H9 (cell line): ENCODE measurements around the gene ZNF396. TPM values are rescaled to one million over a fixed set of nuclear protein-coding genes. Genes with fewer than 3 reads are reported as not detected.

Source experiments
- DNase-seq: peaks from one replicate; pipeline ENCODE4 v3.0.0-alpha.2; 2017
- H2AFZ ChIP-seq: one replicate; pipeline ENCODE4 v1.6.1; 2013; ENCODE audit warnings: mild to moderate bottlenecking, low read length, control low read depth, moderate library complexity
- H2AK5ac ChIP-seq: 2 replicates; pipeline ENCODE4 v1.6.1; 2013; ENCODE audit warnings: low read length, control low read depth, mixed read lengths; ENCODE audit not compliant: insufficient read length
- H2BK120ac ChIP-seq: one replicate; pipeline ENCODE4 v1.6.1; 2013; ENCODE audit warnings: low read depth, mild to moderate bottlenecking, low read length, control low read depth, inconsistent platforms; ENCODE audit not compliant: poor library complexity, severe bottlenecking
- H2BK12ac ChIP-seq: 2 replicates; pipeline ENCODE4 v1.6.1; 2013; ENCODE audit warnings: low read length, control low read depth, mixed read lengths, low read depth; ENCODE audit not compliant: insufficient read length
- H2BK15ac ChIP-seq: 2 replicates; pipeline ENCODE4 v1.6.1; 2013; ENCODE audit warnings: low read depth, low read length, control low read depth
- H2BK20ac ChIP-seq: one replicate; pipeline ENCODE4 v1.6.1; 2013; ENCODE audit warnings: low read depth, mild to moderate bottlenecking, low read length, control low read depth, inconsistent platforms; ENCODE audit not compliant: poor library complexity, severe bottlenecking
- H2BK5ac ChIP-seq: 2 replicates; pipeline ENCODE4 v1.6.1; 2013; ENCODE audit warnings: low read length, control low read depth, mixed read lengths; ENCODE audit not compliant: insufficient read length
- H3K14ac ChIP-seq: 2 replicates; pipeline ENCODE4 v1.6.1; 2013; ENCODE audit warnings: low read length, control low read depth; ENCODE audit not compliant: insufficient read depth
- H3K18ac ChIP-seq: 2 replicates; pipeline ENCODE4 v1.6.1; 2013; ENCODE audit warnings: low read depth, mild to moderate bottlenecking, mixed read lengths, low read length, control low read depth; ENCODE audit not compliant: insufficient read length
- H3K23ac ChIP-seq: 2 replicates; pipeline ENCODE4 v1.6.1; 2013; ENCODE audit warnings: low read length, control low read depth, mixed read lengths, low read depth; ENCODE audit not compliant: insufficient read length
- H3K23me2 ChIP-seq: 2 replicates; pipeline ENCODE4 v1.6.1; 2013; ENCODE audit warnings: low read depth, mild to moderate bottlenecking, mixed read lengths, low read length, control low read depth; ENCODE audit not compliant: insufficient read length, poor library complexity, severe bottlenecking
- H3K27ac ChIP-seq: 2 replicates; pipeline ENCODE4 v1.5.1; 2013; ENCODE audit warnings: low read length, control low read depth, mixed read lengths, low read depth; ENCODE audit not compliant: insufficient read length
- H3K27me3 ChIP-seq: 2 replicates; pipeline ENCODE4 v1.6.1; 2013; ENCODE audit warnings: low read length, control low read depth, inconsistent platforms; ENCODE audit not compliant: insufficient read depth
- H3K4ac ChIP-seq: 2 replicates; pipeline ENCODE4 v1.6.1; 2013; ENCODE audit warnings: low read depth, mild to moderate bottlenecking, control low read depth, inconsistent platforms, low read length, moderate library complexity
- H3K4me1 ChIP-seq: 2 replicates; pipeline ENCODE4 v1.6.1; 2013; ENCODE audit warnings: low read length, control low read depth, inconsistent platforms; ENCODE audit not compliant: insufficient read depth
- H3K4me2 ChIP-seq: 2 replicates; pipeline ENCODE4 v1.6.1; 2013; ENCODE audit warnings: low read length, control low read depth, mixed read lengths; ENCODE audit not compliant: insufficient read length, insufficient read depth
- H3K56ac ChIP-seq: 2 replicates; pipeline ENCODE4 v1.6.1; 2013; ENCODE audit warnings: low read depth, mild to moderate bottlenecking, mixed read lengths, low read length, control low read depth; ENCODE audit not compliant: insufficient read length
- H3K79me1 ChIP-seq: 2 replicates; pipeline ENCODE4 v1.6.1; 2013; ENCODE audit warnings: low read depth, mild to moderate bottlenecking, moderate library complexity, low read length, control low read depth, inconsistent platforms; ENCODE audit not compliant: insufficient read depth, poor library complexity, severe bottlenecking
- H3K79me2 ChIP-seq: 2 replicates; pipeline ENCODE4 v1.6.1; 2013; ENCODE audit warnings: low read length, control low read depth, inconsistent platforms; ENCODE audit not compliant: insufficient read depth
- H3K9ac ChIP-seq: 2 replicates; pipeline ENCODE4 v1.6.1; 2013; ENCODE audit warnings: low read length, control low read depth, mixed read lengths; ENCODE audit not compliant: insufficient read length; ENCODE audit errors: extremely low read depth
- H3K9me3 ChIP-seq: one replicate; pipeline ENCODE4 v1.6.1; 2013; ENCODE audit warnings: low read depth, low read length, inconsistent platforms; ENCODE audit not compliant: control insufficient read depth
- H3T11ph ChIP-seq: one replicate; pipeline ENCODE4 v1.6.1; 2013; ENCODE audit warnings: mild to moderate bottlenecking, low read length, control low read depth, inconsistent platforms
- H4K20me1 ChIP-seq: one replicate; pipeline ENCODE4 v1.6.1; 2013; ENCODE audit not compliant: control insufficient read depth, insufficient read length, insufficient read depth
- H4K5ac ChIP-seq: 2 replicates; pipeline ENCODE4 v1.6.1; 2013; ENCODE audit warnings: low read depth, mild to moderate bottlenecking, mixed read lengths, low read length, control low read depth; ENCODE audit not compliant: insufficient read length
- H4K8ac ChIP-seq: replicated peaks from 2 replicates; pipeline ENCODE4 v1.6.1; 2013; ENCODE audit warnings: low read length, control low read depth, mixed read lengths, low read depth; ENCODE audit not compliant: insufficient read length
- H4K91ac ChIP-seq: 2 replicates; pipeline ENCODE4 v1.6.1; 2013; ENCODE audit warnings: low read depth, mild to moderate bottlenecking, moderate library complexity, mixed read lengths, low read length, control low read depth; ENCODE audit not compliant: insufficient read length
- H3K27ac Mint-ChIP-seq, 3 experiments: 2 replicates in 2 of 3; 3 replicates in 1 of 3; pipeline ENCODE4 v1.8.0; 2020 to 2021; ENCODE audit warnings: mixed read lengths in 3 of 3, mild to moderate bottlenecking in 1 of 3, moderate library complexity in 1 of 3
- H3K27me3 Mint-ChIP-seq: 2 replicates; pipeline ENCODE4 v1.8.0; 2021; ENCODE audit warnings: low read depth, mild to moderate bottlenecking, moderate library complexity, mixed read lengths
- H3K36me3 Mint-ChIP-seq, 3 experiments: 2 replicates in 2 of 3; 3 replicates in 1 of 3; pipeline ENCODE4 v1.8.0; 2020 to 2021; ENCODE audit warnings: low read depth in 3 of 3, mixed read lengths in 3 of 3; ENCODE audit not compliant: insufficient read depth in 1 of 3
- H3K4me1 Mint-ChIP-seq, 2 experiments: 2 replicates each; pipeline ENCODE4 v1.8.0; 2020; ENCODE audit warnings: mixed read lengths in 2 of 2
- H3K4me3 Mint-ChIP-seq, 2 experiments: 2 replicates in 1 of 2; 3 replicates in 1 of 2; pipeline ENCODE4 v1.8.0; 2020 to 2021; ENCODE audit warnings: mild to moderate bottlenecking in 2 of 2, mixed read lengths in 2 of 2, moderate library complexity in 1 of 2
- H3K9me3 Mint-ChIP-seq, 2 experiments: 2 replicates in 1 of 2; 3 replicates in 1 of 2; pipeline ENCODE4 v1.8.0; 2020; ENCODE audit warnings: mild to moderate bottlenecking in 2 of 2, mixed read lengths in 2 of 2, moderate library complexity in 1 of 2
- CTCF ChIP-seq: fragments of 200-600 bp; sonication (generic); conservative IDR thresholded peaks from 3 replicates; pipeline ENCODE4 v1.8.0; 2021; ENCODE audit warnings: antibody characterized with exemption, mild to moderate bottlenecking
- WGBS: extraction: QIAGEN DNeasy Blood & Tissue Kit; methylation state at CpG from one replicate; pipeline ENCODE4 v1.1.7; 2013; ENCODE audit warnings: missing lambda C conversion rate, low lambda C conversion rate, mixed read lengths; ENCODE audit not compliant: insufficient read length; ENCODE audit errors: extremely low coverage; 5-methylcytosine and 5-hydroxymethylcytosine counted together
- total RNA-seq: library from RNA; stranded (reverse); gene quantifications from 2 replicates; pipeline ENCODE4 v1.2.1, GENCODE V29; 2021

ZNF396 gene
- total RNA-seq, 1 experiment from 2014 or later, result 1.2 TPM

GRCh38 chr18:35417223-35417622 lies 40.1 kb upstream of the ZNF396 start:
- Histone ChIP-seq H3K9me3 (no peaks in the 10 kb centered on the region), H2AFZ (no peak overlapping the region), H3K79me2 (no peaks in the 10 kb centered on the region), H3T11ph (no peak overlapping the region), H2AK5ac (no peak overlapping the region), H2BK12ac (no peak overlapping the region), H3K14ac (no peak overlapping the region), H3K23ac (no peak overlapping the region), H3K18ac (no peak overlapping the region), H3K27me3 (no peaks in the 10 kb centered on the region), H2BK20ac (no peak overlapping the region), H3K27ac (no peak overlapping the region), H4K5ac (no peak overlapping the region), H3K4me2 (no peak overlapping the region), H4K20me1 (no peaks in the 10 kb centered on the region), H3K4ac (no peak overlapping the region), H2BK5ac (no peak overlapping the region), H3K9ac (no peak overlapping the region), H3K4me1 (no peaks in the 10 kb centered on the region), H4K91ac (no peak overlapping the region), H2BK15ac (no peak overlapping the region), H3K56ac (no peak overlapping the region), H2BK120ac (no peak overlapping the region), H4K8ac (no peak overlapping the region), H3K23me2 (no peaks in the 10 kb centered on the region), H3K79me1 (no peaks in the 10 kb centered on the region)
- H3K27me3 Mint-ChIP-seq, result peaks cover 2% of the 10 kb centered on the region
- TF ChIP-seq CTCF, result no peak
- WGBS, result no CpG with 5 or more reads among the region's 1 CpG
- H3K9me3 Mint-ChIP-seq, result peaks cover 17 to 19% of the 10 kb centered on the region in 2 experiments
- H3K27ac Mint-ChIP-seq, result no peak overlapping the region
- peaks cover 3 to 6% of the 10 kb centered on the region in 2 experiments; a peak in 2 of 4 replicates for H3K4me1 Mint-ChIP-seq
- H3K4me3 Mint-ChIP-seq, result no peak overlapping the region
- peaks cover 0 to 19% (median 8%) of the 10 kb centered on the region in 3 experiments; a peak in 4 of 7 replicates for H3K36me3 Mint-ChIP-seq
- DNase-seq, result no peak
